CD4-positive, alpha-beta T cell (primary cell): ENCODE results near the gene KCNQ4. TPM values are rescaled to one million over a fixed set of nuclear protein-coding genes. Genes with fewer than 3 reads are reported as not detected.
A peak's percentile ranks its signal among the peaks of the same experiment; 100 is the strongest.

Source experiments
- ATAC-seq: fragments of 200-7000 bp; cut with Tn5 transposase; one replicate; pipeline ENCODE4 v1.10.0; 2022; ENCODE audit warnings: mild to moderate bottlenecking; ENCODE audit not compliant: poor library complexity
- CTCF ChIA-PET: fragments of 350-600 bp; sonication (Branson Sonifier 250); formaldehyde crosslinking; loops from one replicate; lab custom pipeline; 2021; ENCODE audit warnings: antibody characterized with exemption, inconsistent platforms; lab: Charles Lee
- POLR2A ChIA-PET: fragments of 350-600 bp; sonication (Branson Sonifier 250); formaldehyde crosslinking; loops from one replicate; lab custom pipeline; 2021; ENCODE audit warnings: antibody characterized with exemption, inconsistent platforms; lab: Charles Lee
- DNase-seq, 14 experiments: peaks; one replicate each; pipeline ENCODE4 v3.0.0-alpha.2; 2013 to 2020; ENCODE audit warnings: mixed read lengths in 2 of 14
- H3K27ac ChIP-seq, 2 donors: one replicate each; pipeline versions ENCODE4 v1.5.1 to v1.7.0; 2013; ENCODE audit warnings: low read length in 2 of 2, low read depth in 1 of 2, mild to moderate bottlenecking in 1 of 2
- H3K27me3 ChIP-seq, 2 experiments: 1 replicate in 1 of 2; 2 replicates in 1 of 2; pipeline versions ENCODE4 v1.6.1 to v1.7.0; 2013; ENCODE audit warnings: low read length in 2 of 2, control low read depth in 1 of 2, mild to moderate bottlenecking in 1 of 2, moderate library complexity in 1 of 2; ENCODE audit not compliant: insufficient read depth in 2 of 2, control insufficient read depth in 1 of 2
- H3K36me3 ChIP-seq: one replicate; pipeline ENCODE4 v1.6.1; 2013; ENCODE audit warnings: low read length, control low read depth; ENCODE audit not compliant: insufficient read depth
- H3K4me1 ChIP-seq: one replicate; pipeline ENCODE4 v1.6.1; 2013; ENCODE audit warnings: low read length, control low read depth; ENCODE audit not compliant: insufficient read depth
- H3K4me3 ChIP-seq: one replicate; pipeline ENCODE4 v1.5.1; 2013; ENCODE audit warnings: mild to moderate bottlenecking, low read length, moderate library complexity
- H3K9me3 ChIP-seq, 2 experiments: 1 replicate in 1 of 2; 2 replicates in 1 of 2; pipeline versions ENCODE4 v1.6.1 to v1.7.0; 2013; ENCODE audit warnings: low read length in 2 of 2, mild to moderate bottlenecking in 2 of 2, control low read depth in 1 of 2, moderate library complexity in 1 of 2; ENCODE audit not compliant: control insufficient read depth in 1 of 2, insufficient read depth in 1 of 2
- H3K27ac Mint-ChIP-seq: one replicate; pipeline ENCODE4 v1.8.0; 2020; ENCODE audit warnings: mixed read lengths
- H3K27me3 Mint-ChIP-seq: one replicate; pipeline ENCODE4 v1.8.0; 2021; ENCODE audit warnings: mixed read lengths
- H3K36me3 Mint-ChIP-seq: one replicate; pipeline ENCODE4 v1.8.0; 2021; ENCODE audit warnings: low read depth, mixed read lengths
- H3K4me1 Mint-ChIP-seq: one replicate; pipeline ENCODE4 v1.8.0; 2021; ENCODE audit warnings: low read depth, mixed read lengths
- H3K4me3 Mint-ChIP-seq: one replicate; pipeline ENCODE4 v1.8.0; 2020; ENCODE audit warnings: mild to moderate bottlenecking, mixed read lengths
- H3K9me3 Mint-ChIP-seq: one replicate; pipeline ENCODE4 v1.8.0; 2020; ENCODE audit warnings: mixed read lengths
- CTCF ChIP-seq: fragments of 200-600 bp; IDR thresholded peaks from one replicate; pipeline ENCODE4 v1.8.0; 2022; ENCODE audit warnings: antibody characterized with exemption, mild to moderate bottlenecking
- intact Hi-C, 2 experiments: fragments of 100-400 bp; cut with DNase I in 1 of 2; cut with micrococcal nuclease in 1 of 2; formaldehyde crosslinking; loops; one replicate each; pipeline versions ENCODE4 v1.15.1 to v1.9.0; 2023 to 2025; cut with DNase I, micrococcal nuclease
- total RNA-seq, 174 experiments: library from RNA in 2 of 174; stranded (reverse) in 2 of 174; gene quantifications; one replicate each; pipeline ENCODE4 v1.2.3 and lab custom pipeline; 2021 to 2026

KCNQ4 gene
- total RNA-seq, 2 experiments from 2014 or later, result 0.25 to 0.30 TPM

DNA sequence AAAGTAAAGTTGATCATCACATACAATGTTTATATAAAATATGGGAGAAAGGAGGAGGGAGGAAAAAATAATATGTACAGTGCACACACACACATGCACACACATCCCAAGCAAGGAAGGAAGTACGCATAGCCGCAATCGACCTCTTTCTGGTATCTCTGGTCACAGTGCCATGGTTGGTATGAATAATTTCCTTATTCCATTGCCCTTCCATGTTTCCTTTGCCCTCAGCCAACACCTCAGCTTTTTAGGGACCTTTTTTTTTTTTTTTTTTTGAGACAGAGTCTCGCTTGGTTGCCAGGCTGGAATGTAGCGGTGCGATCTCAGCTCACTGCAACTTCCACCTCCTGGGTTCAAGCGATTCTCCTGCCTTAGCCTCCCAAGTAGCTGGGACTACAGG is 58.0 kb downstream of the KCNQ4 start:
- ATAC-seq (no peak), DNase-seq (no peak)
- CTCF ChIA-PET, result interaction anchor here (1.6 kb wide), 1 partner anchor 68 kb away, joined by 3 read pairs; no protein-coding TSS in a partner anchor
- Mint-ChIP-seq H3K27ac (peak overlapping the region; percentile 13), H3K36me3 (no peaks in the 10 kb centered on the region), H3K9me3 (no peaks in the 10 kb centered on the region), H3K27me3 (no peaks in the 10 kb centered on the region), H3K4me3 (no peak overlapping the region), H3K4me1 (peaks cover 43% of the 10 kb centered on the region)
- Histone ChIP-seq H3K9me3 (peaks cover 0 to 4% of the 10 kb centered on the region in 2 experiments), H3K4me1 (peaks cover 13% of the 10 kb centered on the region), H3K36me3 (no peaks in the 10 kb centered on the region), H3K27me3 (no peaks in the 10 kb centered on the region), H3K27ac (no peak overlapping the region), H3K4me3 (no peak overlapping the region)
- POLR2A ChIA-PET, result interaction anchor here (0.8 to 3.0 kb wide), 2 partner anchors 9 to 20 kb away, joined by 4 to 14 read pairs; partner anchors contain the start of gene CITED4
- TF ChIP-seq CTCF, result no peak
- intact Hi-C loops, result no loop called here

- no peaks in the 10 kb centered on the region for H3K36me3 ChIP-seq
- no peaks in the 10 kb centered on the region for H3K27me3 ChIP-seq
- Mint-ChIP-seq H3K36me3 (no peaks in the 10 kb centered on the region), H3K4me3 (no peak overlapping the region), H3K27ac (no peak overlapping the region), H3K4me1 (peaks cover 43% of the 10 kb centered on the region), H3K27me3 (no peaks in the 10 kb centered on the region), H3K9me3 (no peaks in the 10 kb centered on the region)
- no peak overlapping the region for H3K4me3 ChIP-seq
- ATAC-seq (no peak), DNase-seq (no peak)
- peaks cover 0 to 4% of the 10 kb centered on the region in 2 experiments for H3K9me3 ChIP-seq
- no peak for TF ChIP-seq CTCF
- CTCF ChIA-PET, result interaction anchor here (1.6 kb wide), 1 partner anchor 68 kb away, joined by 3 read pairs; no protein-coding TSS in a partner anchor
- POLR2A ChIA-PET, result interaction anchor here (3.0 kb wide), 1 partner anchor 20 kb away, joined by 14 read pairs; the partner anchor contains the start of gene CITED4
- H3K27ac ChIP-seq, result no peak overlapping the region
- intact Hi-C loops, result no loop called here
- H3K4me1 ChIP-seq, result peaks cover 13% of the 10 kb centered on the region
Observed at GRCh38 chr1:40842207-40842606, 58.6 kb downstream of the KCNQ4 start.

DNA sequence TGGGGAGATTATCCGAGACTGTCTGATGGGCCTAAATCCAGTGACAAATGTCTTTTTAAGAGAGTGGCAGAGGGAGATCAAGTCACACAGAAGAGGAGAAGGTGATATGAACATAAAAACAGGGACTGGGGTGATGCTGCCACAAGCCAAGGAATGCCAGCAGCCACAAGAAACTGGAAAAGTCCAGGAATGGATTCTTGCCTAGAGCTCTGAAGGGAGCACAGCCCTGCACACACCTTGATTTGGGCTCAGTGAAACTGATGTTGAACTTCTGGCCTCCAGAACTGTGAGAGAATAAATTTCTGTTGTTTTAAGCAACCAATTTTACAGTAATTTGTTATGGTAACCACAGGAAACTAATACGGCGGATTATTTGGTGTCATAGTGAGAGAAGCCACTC is 59.1 kb downstream of the KCNQ4 start:
- H3K36me3 ChIP-seq, result no peaks in the 10 kb centered on the region
- no peak for DNase-seq
- TF ChIP-seq CTCF, result no peak
- intact Hi-C loops, result no loop called here
- H3K9me3 Mint-ChIP-seq, result no peaks in the 10 kb centered on the region
- ChIA-PET CTCF (no interaction called here), POLR2A (interaction anchor here (3.0 kb wide), 1 partner anchor 19 kb away, joined by 14 read pairs; the partner anchor contains the start of gene CITED4)
- no peak overlapping the region for H3K27ac Mint-ChIP-seq
- H3K27ac ChIP-seq, result no peak overlapping the region
- H3K4me1 Mint-ChIP-seq, result peaks cover 43% of the 10 kb centered on the region
- H3K27me3 Mint-ChIP-seq, result no peaks in the 10 kb centered on the region
- no peaks in the 10 kb centered on the region for H3K27me3 ChIP-seq
- no peak overlapping the region for H3K4me3 ChIP-seq
- H3K9me3 ChIP-seq, result peaks cover 0 to 4% of the 10 kb centered on the region in 2 experiments
- H3K36me3 Mint-ChIP-seq, result no peaks in the 10 kb centered on the region
- peaks cover 13% of the 10 kb centered on the region for H3K4me1 ChIP-seq
- no peak for ATAC-seq
- H3K4me3 Mint-ChIP-seq, result no peak overlapping the region
